GM19240 (cell line): ENCODE data around the gene THAP12.

Source experiments
- DNase-seq: peaks from one replicate; pipeline ENCODE4 v3.0.0; 2011; ENCODE audit warnings: low spot score; ENCODE audit not compliant: insufficient read length

THAP12 gene

GRCh38 chr11:76380159-76380976, 564 bp downstream of the THAP12 start:
- DNase-seq: no peak

- DNase-seq: no peak
These were observed 1.1 kb downstream of the THAP12 start for GRCh38 chr11:76379807-76380158.

GRCh38 chr11:76376746-76377558, 4.0 kb downstream of the THAP12 start:
- no peak for DNase-seq

GRCh38 chr11:76371170-76371569, 9.8 kb downstream of the THAP12 start:
- no peak for DNase-seq

GRCh38 chr11:76369406-76369805, 11.5 kb downstream of the THAP12 start:
- DNase-seq: no peak

- DNase-seq: no peak
These were observed 12.4 kb downstream of the THAP12 start for GRCh38 chr11:76368490-76368889.

- no peak for DNase-seq
These were observed 15.8 kb downstream of the THAP12 start for GRCh38 chr11:76365038-76365679.

- no peak for DNase-seq
These were observed 18.2 kb downstream of the THAP12 start for GRCh38 chr11:76362716-76363115.

- no peak for DNase-seq
These were observed 19.2 kb downstream of the THAP12 start for GRCh38 chr11:76361776-76362175.

GRCh38 chr11:76361374-76361773, 19.6 kb downstream of the THAP12 start:
- no peak for DNase-seq

GRCh38 chr11:76355172-76355571, 25.8 kb downstream of the THAP12 start:
- no peak for DNase-seq

- DNase-seq: no peak
These were observed 32.6 kb downstream of the THAP12 start for GRCh38 chr11:76348348-76348747.

- no peak for DNase-seq
These were observed 33.5 kb downstream of the THAP12 start for GRCh38 chr11:76347466-76347865.

- DNase-seq: no peak
These were observed 41.7 kb downstream of the THAP12 start for GRCh38 chr11:76339221-76339620.

- DNase-seq: no peak
These were observed 43.0 kb downstream of the THAP12 start for GRCh38 chr11:76337923-76338322.

GRCh38 chr11:76337469-76337868, 43.5 kb downstream of the THAP12 start:
- DNase-seq: no peak

- no peak for DNase-seq
These were observed 44.3 kb downstream of the THAP12 start for GRCh38 chr11:76336597-76336996.

GRCh38 chr11:76335842-76336241, 45.1 kb downstream of the THAP12 start:
- no peak for DNase-seq

GRCh38 chr11:76334826-76335389, 46.0 kb downstream of the THAP12 start:
- no peak for DNase-seq

GRCh38 chr11:76330651-76331050, 50.3 kb downstream of the THAP12 start:
- DNase-seq: no peak

- no peak for DNase-seq
These were observed 50.9 kb downstream of the THAP12 start for GRCh38 chr11:76329983-76330382.
